GM12892 (cell line): ENCODE data around the gene ZIC4.

ENCODE experiments used
- POLR2AphosphoS5 ChIP-seq: IDR thresholded peaks from 2 replicates; pipeline ENCODE4 v1.6.1; 2011; ENCODE audit warnings: low read depth, low read length, control low read depth
- TAF1 ChIP-seq: IDR thresholded peaks from 2 replicates; pipeline ENCODE4 v1.6.1; 2011; ENCODE audit warnings: low read depth, mild to moderate bottlenecking, control low read depth, low read length, borderline replicate concordance

DNA sequence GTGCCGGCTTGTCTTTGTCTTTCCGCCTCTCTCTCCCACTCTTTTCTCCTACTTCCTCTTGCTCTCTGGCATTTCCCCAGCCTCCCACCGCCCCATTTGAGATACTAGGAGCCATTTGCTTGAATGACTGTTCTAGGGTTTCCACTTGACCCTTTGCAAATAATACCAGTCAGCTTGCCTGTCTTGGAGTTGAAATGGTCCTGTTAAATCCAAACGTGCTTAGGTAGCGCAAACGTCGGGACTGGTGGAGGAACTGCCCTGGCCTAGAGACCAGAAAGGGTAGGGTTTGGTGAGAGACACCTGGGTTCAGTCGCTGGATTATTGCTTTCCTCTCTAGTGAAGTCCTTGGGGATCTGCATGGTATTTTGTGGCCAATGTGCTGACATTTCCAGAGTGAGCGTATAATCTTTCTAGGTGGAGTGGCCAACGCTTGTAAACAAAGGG is 13.5 kb upstream of the ZIC4 start:
- TF ChIP-seq POLR2AphosphoS5 (no peak), TAF1 (no peak)
